Common myeloid progenitor, CD34-positive (primary cell): Measurements from ENCODE around the gene EFNA1.

Experiments used
- CTCF ChIA-PET: fragments of 350-600 bp; sonication (Branson Sonifier 250); formaldehyde crosslinking; loops from one replicate; lab custom pipeline; 2021; ENCODE audit warnings: antibody characterized with exemption; lab: Charles Lee
- POLR2A ChIA-PET: fragments of 350-600 bp; sonication (Branson Sonifier 250); formaldehyde crosslinking; loops from one replicate; lab custom pipeline; 2021; ENCODE audit warnings: antibody characterized with exemption; lab: Charles Lee
- DNase-seq, 3 donors: peaks; one replicate each; pipeline versions ENCODE4 v3.0.0 to v3.0.0-alpha.2; 2013
- H3K27ac ChIP-seq, 2 experiments: 1 replicate in 1 of 2; 2 replicates in 1 of 2; pipeline ENCODE4 v1.7.0; 2013; ENCODE audit warnings: inconsistent platforms in 2 of 2, low read length in 2 of 2, mild to moderate bottlenecking in 2 of 2, low read depth in 1 of 2, moderate library complexity in 1 of 2; ENCODE audit not compliant: severe bottlenecking in 2 of 2, insufficient read depth in 1 of 2, poor library complexity in 1 of 2
- H3K27me3 ChIP-seq, 5 experiments: replicated peaks in 2 of 5; 1 replicate in 3 of 5; 2 replicates in 2 of 5; pipeline versions ENCODE4 v1.6.1 to v1.7.0; 2013; ENCODE audit warnings: low read length in 4 of 5, mild to moderate bottlenecking in 2 of 5, moderate library complexity in 2 of 5, inconsistent platforms in 1 of 5; ENCODE audit not compliant: insufficient read depth in 5 of 5, control insufficient read depth in 4 of 5
- H3K36me3 ChIP-seq, 4 experiments: 1 replicate in 2 of 4; 2 replicates in 2 of 4; pipeline versions ENCODE4 v1.6.1 to v1.7.0; 2013; ENCODE audit warnings: low read length in 3 of 4, control low read depth in 1 of 4, mild to moderate bottlenecking in 1 of 4; ENCODE audit not compliant: control insufficient read depth in 4 of 4, insufficient read depth in 4 of 4
- H3K4me1 ChIP-seq, 4 experiments: 1 replicate in 3 of 4; 2 replicates in 1 of 4; pipeline versions ENCODE4 v1.6.1 to v1.7.1; 2013; ENCODE audit warnings: low read length in 3 of 4, mild to moderate bottlenecking in 3 of 4, control low read depth in 1 of 4, inconsistent platforms in 1 of 4, moderate library complexity in 1 of 4; ENCODE audit not compliant: control insufficient read depth in 4 of 4, insufficient read depth in 4 of 4; ENCODE audit errors: control extremely low read depth in 1 of 4
- H3K4me3 ChIP-seq, 7 experiments: 1 replicate in 4 of 7; 2 replicates in 3 of 7; pipeline versions ENCODE4 v1.5.1 to v1.7.0; 2013; ENCODE audit warnings: mild to moderate bottlenecking in 7 of 7, low read length in 6 of 7, moderate library complexity in 6 of 7, inconsistent platforms in 2 of 7, low read depth in 2 of 7, control low read depth in 1 of 7; ENCODE audit not compliant: insufficient read depth in 4 of 7, control insufficient read depth in 1 of 7; ENCODE audit errors: extremely low read depth in 1 of 7
- H3K9me3 ChIP-seq, 5 experiments: 1 replicate in 4 of 5; 2 replicates in 1 of 5; pipeline versions ENCODE4 v1.6.1 to v1.7.1; 2013; ENCODE audit warnings: low read length in 4 of 5, mild to moderate bottlenecking in 2 of 5, inconsistent platforms in 1 of 5, low read depth in 1 of 5, moderate library complexity in 1 of 5; ENCODE audit not compliant: control insufficient read depth in 4 of 5, insufficient read depth in 2 of 5; ENCODE audit errors: control extremely low read depth in 1 of 5
- WGBS: methylation state at CpG from one replicate; pipeline ENCODE4 v1.1.5; 2013; ENCODE audit not compliant: insufficient coverage; 5-methylcytosine and 5-hydroxymethylcytosine counted together

Gene EFNA1

GRCh38 chr1:155171836-155172731, 44.4 kb downstream of the EFNA1 start:
- H3K4me1 ChIP-seq = peaks cover 0 to 53% (median 48%) of the 10 kb centered on the region in 4 experiments
- no peaks in the 10 kb centered on the region for H3K9me3 ChIP-seq
- H3K36me3 ChIP-seq = peaks cover 6 to 27% (median 13%) of the 10 kb centered on the region in 4 experiments
- 33% methylated on average over 5 of the region's 8 CpGs for WGBS
- peak overlapping the region; percentile 77 to 95 (median 88) for H3K4me3 ChIP-seq
- H3K27ac ChIP-seq = peak overlapping the region; percentile 84 to 93
- ChIA-PET POLR2A (interaction anchor here (1.4 to 1.5 kb wide), 3 partner anchors 22 to 86 kb away, joined by 5 to 8 read pairs (median 5); partner anchors contain the start of gene SLC50A1), CTCF (interaction anchor here (0.7 to 11.0 kb wide), 26 partner anchors 11 to 420 kb away, joined by 3 to 258 read pairs (median 5); partner anchors contain the start of genes DPM3, EFNA1, MTX1 and SLC50A1)
- no peak for DNase-seq
- H3K27me3 ChIP-seq = no peaks in the 10 kb centered on the region

- ChIA-PET POLR2A (interaction anchor here (0.9 to 1.5 kb wide), 5 partner anchors 21 to 122 kb away, joined by 3 to 8 read pairs (median 5); partner anchors contain the start of genes ADAM15 and SLC50A1), CTCF (interaction anchor here (0.7 to 11.0 kb wide), 28 partner anchors 12 to 420 kb away, joined by 3 to 258 read pairs (median 5); partner anchors contain the start of genes DPM3, EFNA1, MTX1 and SLC50A1)
- WGBS = 0% methylated on average over 38 of the region's 57 CpGs
- peak; percentile 95 to 97 (median 96) for DNase-seq
- Histone ChIP-seq H3K36me3 (peaks cover 10 to 35% (median 19%) of the 10 kb centered on the region in 4 experiments), H3K27ac (peak within 1 kb of the TSS; percentile 84 to 93), H3K4me3 (peak within 1 kb of the TSS; percentile 77 to 95 (median 88)), H3K27me3 (no peaks in the 10 kb centered on the region), H3K9me3 (no peaks in the 10 kb centered on the region), H3K4me1 (peaks cover 0 to 47% (median 41%) of the 10 kb centered on the region in 4 experiments)
These were observed 45.2 kb downstream of the EFNA1 start, which contains the start of gene KRTCAP2 for GRCh38 chr1:155172732-155173477. KRTCAP2 (minus strand) TSS chr1:155173304; CDS start chr1:155173224, 80 bp downstream.

GRCh38 chr1:155173478-155174323, 46.0 kb downstream of the EFNA1 start, which contains the start of gene TRIM46:
TRIM46 (plus strand) TSS chr1:155173849; CDS start chr1:155173967, 118 bp downstream.
- WGBS = 0% methylated on average over 22 of the region's 38 CpGs
- Histone ChIP-seq H3K36me3 (peaks cover 10 to 41% (median 22%) of the 10 kb centered on the region in 4 experiments), H3K4me1 (peaks cover 0 to 47% (median 39%) of the 10 kb centered on the region in 4 experiments), H3K27me3 (no peaks in the 10 kb centered on the region), H3K4me3 (peak within 1 kb of the TSS; percentile 77 to 95 (median 88)), H3K9me3 (no peaks in the 10 kb centered on the region), H3K27ac (peak within 1 kb of the TSS; percentile 84 to 93)
- ChIA-PET POLR2A (interaction anchor here (0.9 to 1.5 kb wide), 5 partner anchors 20 to 122 kb away, joined by 3 to 8 read pairs (median 5); partner anchors contain the start of genes ADAM15 and SLC50A1), CTCF (interaction anchor here (0.6 to 11.0 kb wide), 26 partner anchors 21 to 419 kb away, joined by 3 to 258 read pairs (median 5); partner anchors contain the start of genes DPM3, EFNA1, MTX1 and SLC50A1)
- peak; percentile 35 to 63 (median 61) for DNase-seq

- peak; percentile 42 to 70 (median 66) for DNase-seq
- peak overlapping the region; percentile 33 to 95 (median 88) for H3K4me3 ChIP-seq
- CTCF ChIA-PET = interaction anchor here (0.6 to 11.0 kb wide), 15 partner anchors 8 to 287 kb away, joined by 3 to 258 read pairs (median 5); partner anchors contain the start of genes MTX1, SLC50A1 and THBS3
- H3K27me3 ChIP-seq = no peaks in the 10 kb centered on the region
- peaks cover 5 to 41% (median 20%) of the 10 kb centered on the region in 4 experiments for H3K36me3 ChIP-seq
- no peaks in the 10 kb centered on the region for H3K9me3 ChIP-seq
- peaks cover 0 to 47% (median 41%) of the 10 kb centered on the region in 4 experiments for H3K4me1 ChIP-seq
- no peak overlapping the region for H3K27ac ChIP-seq
- WGBS = 12% methylated on average over 14 of the region's 35 CpGs
- POLR2A ChIA-PET = interaction anchor here (0.6 to 0.8 kb wide), 3 partner anchors 44 to 1293 kb away, joined by 3 to 4 read pairs (median 3); no protein-coding TSS in a partner anchor
These were observed 46.9 kb downstream of the EFNA1 start for GRCh38 chr1:155174324-155175280.

GRCh38 chr1:155175281-155175926, 47.7 kb downstream of the EFNA1 start:
- Histone ChIP-seq H3K9me3 (no peaks in the 10 kb centered on the region), H3K4me1 (peaks cover 0 to 47% (median 41%) of the 10 kb centered on the region in 4 experiments), H3K27me3 (no peaks in the 10 kb centered on the region), H3K27ac (no peak overlapping the region), H3K4me3 (peak overlapping the region in 5 of 7 experiments; percentile 28 to 95 (median 88)), H3K36me3 (peaks cover 7 to 42% (median 20%) of the 10 kb centered on the region in 4 experiments)
- CTCF ChIA-PET = interaction anchor here (0.9 to 11.0 kb wide), 12 partner anchors 9 to 133 kb away, joined by 3 to 258 read pairs (median 6); partner anchors contain the start of genes FDPS, MTX1, SLC50A1 and THBS3
- no peak for DNase-seq
- POLR2A ChIA-PET = interaction anchor here (0.6 to 0.8 kb wide), 3 partner anchors 32 to 52 kb away, joined by 3 read pairs; partner anchors contain the start of gene THBS3
- 87% methylated on average over 7 of the region's 12 CpGs for WGBS
